ENCODE results near the gene GLT1D1. TPM values are rescaled to one million over a fixed set of nuclear protein-coding genes. Genes with fewer than 3 reads are reported as not detected.

Gene GLT1D1
- total RNA-seq, 1 donor from 2014 or later, result 6.5 TPM

- H3K4me3 Mint-ChIP-seq (ENCODE audit: low read depth), result no peak overlapping the region
- TF ChIP-seq, protein P1, sequence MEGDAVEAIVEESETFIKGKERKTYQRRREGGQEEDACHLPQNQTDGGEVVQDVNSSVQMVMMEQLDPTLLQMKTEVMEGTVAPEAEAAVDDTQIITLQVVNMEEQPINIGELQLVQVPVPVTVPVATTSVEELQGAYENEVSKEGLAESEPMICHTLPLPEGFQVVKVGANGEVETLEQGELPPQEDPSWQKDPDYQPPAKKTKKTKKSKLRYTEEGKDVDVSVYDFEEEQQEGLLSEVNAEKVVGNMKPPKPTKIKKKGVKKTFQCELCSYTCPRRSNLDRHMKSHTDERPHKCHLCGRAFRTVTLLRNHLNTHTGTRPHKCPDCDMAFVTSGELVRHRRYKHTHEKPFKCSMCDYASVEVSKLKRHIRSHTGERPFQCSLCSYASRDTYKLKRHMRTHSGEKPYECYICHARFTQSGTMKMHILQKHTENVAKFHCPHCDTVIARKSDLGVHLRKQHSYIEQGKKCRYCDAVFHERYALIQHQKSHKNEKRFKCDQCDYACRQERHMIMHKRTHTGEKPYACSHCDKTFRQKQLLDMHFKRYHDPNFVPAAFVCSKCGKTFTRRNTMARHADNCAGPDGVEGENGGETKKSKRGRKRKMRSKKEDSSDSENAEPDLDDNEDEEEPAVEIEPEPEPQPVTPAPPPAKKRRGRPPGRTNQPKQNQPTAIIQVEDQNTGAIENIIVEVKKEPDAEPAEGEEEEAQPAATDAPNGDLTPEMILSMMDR (IDR thresholded peaks at IDR 0.05; ENCODE audit: unreplicated experiment), result no peak
- H3K27ac Mint-ChIP-seq, result no peak overlapping the region
- no peaks in the 10 kb centered on the region for H3K36me3 Mint-ChIP-seq (ENCODE audit: insufficient read depth)
- no peaks in the 10 kb centered on the region for H3K4me1 Mint-ChIP-seq (ENCODE audit: low read depth)
- peaks cover 30% of the 10 kb centered on the region for H3K27me3 Mint-ChIP-seq
- DNase-seq (ENCODE audit: low spot score, unreplicated experiment), result no peak
- no peaks in the 10 kb centered on the region for H3K9me3 Mint-ChIP-seq (ENCODE audit: low read depth)
These were observed 1.1 kb upstream of the GLT1D1 start for GRCh38 chr12:128852026-128852698.

- no peaks in the 10 kb centered on the region for H3K9me3 Mint-ChIP-seq (ENCODE audit: low read depth)
- no peaks in the 10 kb centered on the region for H3K36me3 Mint-ChIP-seq (ENCODE audit: insufficient read depth)
- H3K4me1 Mint-ChIP-seq (ENCODE audit: low read depth), result no peaks in the 10 kb centered on the region
- peak overlapping the region; percentile 73 for H3K4me3 Mint-ChIP-seq (ENCODE audit: low read depth)
- TF ChIP-seq, protein P1 (IDR thresholded peaks at IDR 0.05; ENCODE audit: unreplicated experiment), result no peak
- H3K27me3 Mint-ChIP-seq, result peaks cover 30% of the 10 kb centered on the region
- peak overlapping the region; percentile 49 for H3K27ac Mint-ChIP-seq
- peak; percentile 17 for DNase-seq (ENCODE audit: low spot score, unreplicated experiment)
These were observed 421 bp downstream of the GLT1D1 start for GRCh38 chr12:128853600-128854197.

DNA sequence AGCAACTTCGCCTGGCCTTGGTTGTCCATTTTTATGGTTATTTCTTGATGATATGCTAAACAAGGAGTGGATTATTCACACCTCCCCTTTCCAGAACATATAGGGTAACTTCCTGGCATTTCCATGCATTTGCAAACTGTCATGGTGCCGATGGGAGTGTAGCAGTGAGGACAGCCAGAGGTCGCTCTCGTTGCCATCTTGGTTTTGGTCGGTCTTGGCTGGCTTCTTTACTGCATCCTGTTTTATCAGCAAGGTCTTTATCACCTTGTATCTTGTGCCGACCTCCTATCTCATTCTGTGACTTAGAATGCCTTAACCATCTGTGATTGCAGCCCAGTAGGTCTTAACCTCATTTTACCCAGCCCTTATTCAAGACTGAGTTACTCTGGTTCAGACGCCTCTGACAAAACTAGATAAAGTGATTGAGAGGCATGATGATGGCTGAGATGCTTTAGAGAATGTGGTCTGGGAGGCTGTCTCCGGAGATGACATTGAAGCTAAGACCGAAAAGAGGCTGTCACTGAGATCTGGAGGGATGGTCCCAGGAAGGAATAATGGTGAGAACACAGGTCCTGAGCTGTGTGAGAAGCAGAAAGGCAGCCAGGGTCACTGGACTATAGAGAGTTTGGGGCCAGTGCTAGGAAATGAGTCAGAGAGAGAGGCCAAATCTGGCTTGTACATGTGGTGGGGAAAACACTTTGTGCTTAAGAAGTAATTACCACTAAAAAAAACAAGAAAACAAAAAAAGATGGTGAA, 2.9 kb downstream of the GLT1D1 start:
- H3K27me3 Mint-ChIP-seq, result peaks cover 23% of the 10 kb centered on the region
- no peak for DNase-seq (ENCODE audit: low spot score, unreplicated experiment)
- H3K27ac Mint-ChIP-seq, result no peak overlapping the region
- H3K4me3 Mint-ChIP-seq (ENCODE audit: low read depth), result no peak overlapping the region
- TF ChIP-seq, protein P1 (IDR thresholded peaks at IDR 0.05; ENCODE audit: unreplicated experiment), result no peak
- peaks cover under 1% of the 10 kb centered on the region for H3K4me1 Mint-ChIP-seq (ENCODE audit: low read depth)
- no peaks in the 10 kb centered on the region for H3K36me3 Mint-ChIP-seq (ENCODE audit: insufficient read depth)
- H3K9me3 Mint-ChIP-seq (ENCODE audit: low read depth), result no peaks in the 10 kb centered on the region

GRCh38 chr12:128856791-128857078, 3.5 kb downstream of the GLT1D1 start:
- no peak overlapping the region for H3K4me3 Mint-ChIP-seq (ENCODE audit: low read depth)
- H3K36me3 Mint-ChIP-seq (ENCODE audit: insufficient read depth), result no peaks in the 10 kb centered on the region
- no peaks in the 10 kb centered on the region for H3K9me3 Mint-ChIP-seq (ENCODE audit: low read depth)
- no peak overlapping the region for H3K27ac Mint-ChIP-seq
- TF ChIP-seq, protein P1 (IDR thresholded peaks at IDR 0.05; ENCODE audit: unreplicated experiment), result no peak
- H3K27me3 Mint-ChIP-seq, result peaks cover 21% of the 10 kb centered on the region
- peaks cover 4% of the 10 kb centered on the region for H3K4me1 Mint-ChIP-seq (ENCODE audit: low read depth)
- DNase-seq (ENCODE audit: low spot score, unreplicated experiment), result no peak

DNA sequence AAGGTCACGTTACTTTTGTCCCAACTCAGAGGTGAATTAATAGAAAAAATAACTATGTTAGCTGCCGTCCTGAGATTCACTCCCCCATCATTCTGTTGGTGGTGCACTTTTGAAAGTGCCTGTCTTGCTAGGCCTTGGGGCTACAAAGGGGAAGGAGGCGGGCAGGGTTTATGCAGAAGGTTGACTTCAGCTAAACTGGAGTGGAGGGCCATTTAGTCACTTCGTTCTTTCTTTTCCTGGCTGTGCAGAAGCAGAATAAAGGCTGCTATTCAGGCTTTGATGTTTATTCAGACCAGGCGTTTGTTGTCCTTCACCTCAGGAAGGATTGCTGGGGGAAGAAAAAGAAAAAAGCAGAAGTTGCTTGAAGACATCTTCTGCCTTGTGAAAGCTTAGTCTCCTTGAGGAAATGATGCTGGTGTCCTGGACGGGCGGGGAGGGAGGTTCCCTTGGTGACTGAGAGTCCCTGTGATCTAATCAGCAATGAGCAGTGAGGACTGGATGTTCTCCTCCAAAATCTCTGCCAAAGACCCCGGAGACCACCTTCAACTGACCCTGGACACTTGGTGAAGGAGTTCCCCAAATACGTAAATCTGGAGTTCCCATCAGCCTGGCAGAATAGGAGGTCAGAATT, 4.0 kb downstream of the GLT1D1 start:
- no peak overlapping the region for H3K27ac Mint-ChIP-seq
- H3K4me3 Mint-ChIP-seq (ENCODE audit: low read depth), result no peak overlapping the region
- no peak for DNase-seq (ENCODE audit: low spot score, unreplicated experiment)
- TF ChIP-seq, protein P1 (IDR thresholded peaks at IDR 0.05; ENCODE audit: unreplicated experiment), result no peak
- no peaks in the 10 kb centered on the region for H3K36me3 Mint-ChIP-seq (ENCODE audit: insufficient read depth)
- no peaks in the 10 kb centered on the region for H3K9me3 Mint-ChIP-seq (ENCODE audit: low read depth)
- H3K4me1 Mint-ChIP-seq (ENCODE audit: low read depth), result peaks cover 4% of the 10 kb centered on the region
- peaks cover 18% of the 10 kb centered on the region for H3K27me3 Mint-ChIP-seq

Measured in progenitor cell of endocrine pancreas (in vitro differentiated cells).